GM18526 (cell line): ENCODE measurements around the gene FSTL3.

ENCODE experiments used
- POLR2A ChIP-seq: IDR thresholded peaks from 3 replicates; pipeline ENCODE4 v1.6.1; 2011; ENCODE audit not compliant: insufficient read length; ENCODE audit errors: extremely low read depth

FSTL3 gene

DNA sequence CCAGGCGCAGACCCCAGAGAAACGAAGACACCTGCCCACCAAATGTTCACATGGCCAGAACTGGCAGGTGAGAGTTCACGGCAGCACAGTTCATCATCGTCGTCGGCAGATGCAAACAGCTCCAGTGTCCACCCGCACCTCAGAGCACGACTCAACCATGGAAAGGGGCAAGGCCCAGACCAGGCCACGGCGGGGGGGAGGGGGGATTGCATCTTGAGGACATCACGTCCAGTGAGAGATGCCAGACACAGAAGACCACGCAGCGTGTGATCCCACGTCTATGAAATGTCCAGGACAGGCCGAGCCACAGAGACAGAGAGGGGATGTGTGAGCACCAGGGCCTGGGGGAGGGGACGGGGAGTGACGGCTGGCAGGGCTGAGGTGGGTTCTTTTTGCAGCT lies 20.5 kb upstream of the FSTL3 start:
- no peak for TF ChIP-seq POLR2A

DNA sequence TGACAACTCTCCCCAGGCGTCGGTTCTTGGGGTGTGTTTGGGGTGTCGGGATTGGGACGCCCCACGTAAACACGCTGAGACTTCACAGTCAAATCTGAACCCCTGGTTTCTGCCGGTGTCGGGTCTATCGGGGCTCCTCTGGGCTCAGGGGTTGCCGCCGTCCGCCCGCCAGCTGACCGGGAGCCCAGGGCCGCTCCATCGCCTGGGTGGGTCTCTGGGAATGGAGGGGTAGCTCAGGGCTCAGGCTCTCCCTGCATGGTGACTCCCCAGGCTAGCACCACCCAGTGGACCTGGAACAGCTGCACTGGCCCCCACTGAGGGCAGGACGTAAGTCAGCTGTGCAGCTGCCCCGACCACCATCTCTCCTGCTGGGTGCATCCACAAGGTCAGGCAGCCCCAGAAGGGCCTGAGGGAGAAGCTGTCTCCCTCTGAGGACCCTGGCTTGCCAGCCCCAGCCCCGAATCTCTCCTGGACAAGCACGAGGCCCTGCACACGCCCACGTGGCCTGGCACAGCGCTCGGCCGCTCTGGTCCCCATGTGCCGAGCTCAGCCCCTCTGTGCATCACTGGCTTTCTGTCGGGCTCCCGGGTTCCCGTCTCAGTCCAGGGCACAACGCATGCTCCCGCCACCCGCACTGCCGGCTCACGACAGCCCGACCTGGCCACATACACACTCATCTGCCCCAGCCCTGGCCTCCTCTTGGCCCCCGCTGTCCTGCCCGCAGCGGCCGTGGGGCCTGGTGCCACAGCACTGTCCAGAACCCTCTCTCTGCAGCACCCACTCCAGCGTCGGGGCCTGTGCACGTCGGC lies 19.2 kb upstream of the FSTL3 start:
- no peak for TF ChIP-seq POLR2A

DNA sequence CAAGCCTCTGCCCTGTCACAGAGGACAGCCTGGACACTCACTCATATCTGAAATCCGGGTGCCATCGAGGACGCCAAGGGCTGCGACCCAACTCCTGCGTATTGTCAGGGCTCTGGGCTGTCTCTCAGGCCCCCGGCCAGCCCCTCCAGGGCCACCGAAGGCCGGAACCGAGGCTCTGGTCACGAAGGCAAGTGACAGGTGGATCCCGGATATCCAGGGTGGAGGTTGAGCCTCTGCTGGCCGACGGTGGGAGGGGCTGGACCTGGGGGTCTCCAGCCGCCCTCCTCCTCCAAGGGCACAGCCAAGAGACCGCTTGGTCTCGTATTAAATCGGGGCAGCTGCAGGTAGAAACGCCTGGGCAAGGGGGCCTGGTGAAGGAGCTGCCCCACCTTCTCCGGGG lies 18.6 kb upstream of the FSTL3 start:
- no peak for TF ChIP-seq POLR2A

DNA sequence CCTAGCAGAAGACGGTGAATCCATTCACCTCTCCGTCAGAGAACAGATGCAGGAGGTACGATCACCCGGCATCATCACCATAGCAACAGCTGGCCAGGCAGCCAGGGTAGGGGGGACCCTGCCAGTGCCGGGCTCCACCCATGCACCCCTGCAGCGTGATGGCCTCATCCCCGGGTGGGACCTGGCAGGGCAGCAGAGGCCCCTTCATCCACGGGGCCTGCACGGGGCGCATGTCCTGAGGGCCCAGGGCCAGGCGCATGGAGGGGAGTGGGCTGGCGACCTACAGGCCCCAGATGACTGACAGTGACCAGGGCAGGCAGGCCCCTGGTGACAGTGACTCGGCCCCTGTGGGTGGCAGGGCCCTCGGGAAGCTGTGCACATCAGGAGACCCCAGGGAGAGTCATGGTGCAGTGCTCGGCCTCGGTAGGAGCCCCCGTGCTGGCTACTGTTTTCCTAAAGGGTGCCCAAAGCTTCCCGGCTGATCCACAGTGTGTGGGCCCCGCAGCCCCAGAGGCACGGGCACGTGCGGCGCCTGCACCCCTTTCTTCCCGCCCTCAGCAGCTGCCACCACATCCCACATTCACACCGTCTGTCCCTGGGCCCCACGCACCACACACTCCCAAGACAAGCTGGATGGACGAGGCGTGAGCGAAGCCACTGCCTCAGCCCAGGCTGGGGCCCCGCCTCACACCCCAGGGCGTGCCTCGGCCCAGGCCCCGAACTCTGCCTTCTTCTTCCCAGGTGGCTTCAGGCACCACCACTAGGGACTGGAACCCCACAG lies 17.9 kb upstream of the FSTL3 start:
- TF ChIP-seq POLR2A: no peak

DNA sequence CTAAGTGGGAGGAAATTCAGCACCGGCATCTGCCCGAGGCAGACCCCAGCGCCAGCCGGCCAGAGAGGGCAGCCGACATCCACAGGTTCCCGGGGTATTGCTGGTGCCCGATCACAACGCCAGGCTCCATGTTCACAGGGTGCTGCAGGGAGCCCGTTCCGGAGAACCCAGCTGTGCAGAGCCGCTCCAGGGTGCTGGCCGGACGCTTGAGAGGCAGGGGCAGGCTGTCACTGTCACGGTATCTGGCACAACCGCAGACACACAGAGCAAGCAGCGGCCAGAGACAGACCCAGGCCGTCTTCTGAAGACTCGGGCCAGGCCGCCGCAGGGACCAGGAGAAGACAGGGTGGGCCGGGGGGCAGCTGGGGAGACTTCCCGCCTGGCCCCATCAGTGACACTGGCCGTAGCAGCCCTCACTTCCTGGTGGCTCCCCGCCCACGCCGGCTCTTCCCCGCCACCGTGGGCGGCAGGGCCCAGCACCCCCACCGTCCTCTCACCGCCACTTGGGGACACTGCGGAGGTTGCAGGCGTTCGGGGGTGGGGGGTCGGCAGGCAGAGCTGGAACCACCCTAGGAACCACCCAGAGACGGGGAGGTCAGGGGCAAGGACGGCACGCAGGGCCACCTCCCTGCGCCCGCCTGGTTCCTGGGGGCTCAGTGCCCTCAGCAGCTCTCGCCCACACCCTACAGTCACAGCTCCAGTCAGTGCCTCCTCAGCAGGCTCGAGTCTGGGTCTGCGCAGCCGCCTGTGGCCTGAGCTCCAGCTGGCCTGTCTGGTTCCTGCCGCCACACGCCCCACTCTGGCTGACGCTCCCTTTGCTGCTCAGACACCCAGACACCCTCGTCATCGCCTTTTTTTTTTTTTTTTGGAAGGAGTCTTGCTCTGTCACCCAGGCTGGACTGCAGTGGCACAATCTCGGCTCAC lies 17.0 kb upstream of the FSTL3 start:
- no peak for TF ChIP-seq POLR2A

DNA sequence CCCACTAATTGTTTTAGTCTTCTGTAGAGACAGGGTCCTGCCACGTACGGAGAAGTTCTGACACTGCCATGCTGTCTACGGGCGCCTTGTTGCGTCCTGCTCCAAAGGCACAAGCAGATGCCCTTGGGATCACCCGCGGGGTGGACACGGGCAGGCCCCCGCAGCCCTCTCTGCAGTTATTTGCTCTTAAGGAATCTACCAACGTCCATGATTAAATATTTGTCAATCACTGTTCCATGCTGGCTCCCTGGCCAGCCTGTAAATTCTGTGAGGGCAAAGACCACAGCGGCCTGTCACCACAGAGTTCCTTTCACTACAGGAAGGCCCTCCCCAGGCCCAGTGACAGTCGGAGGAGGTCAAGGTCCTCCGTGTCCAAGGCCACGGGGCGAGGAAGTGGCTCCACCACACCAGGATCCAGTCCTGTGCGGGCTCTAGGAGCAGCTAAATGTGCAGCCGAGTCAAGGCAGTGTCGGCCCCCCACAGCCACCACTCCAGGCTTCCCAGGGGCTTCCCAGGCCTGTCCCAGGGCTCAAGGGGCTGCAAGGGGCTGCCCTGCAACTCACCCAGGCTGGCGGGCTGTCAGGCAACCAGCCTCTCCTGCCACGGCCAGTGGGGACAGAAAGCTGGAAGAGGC lies 15.3 kb upstream of the FSTL3 start:
- no peak for TF ChIP-seq POLR2A

GRCh38 chr19:661427-662196 lies 14.6 kb upstream of the FSTL3 start:
- TF ChIP-seq POLR2A: no peak

DNA sequence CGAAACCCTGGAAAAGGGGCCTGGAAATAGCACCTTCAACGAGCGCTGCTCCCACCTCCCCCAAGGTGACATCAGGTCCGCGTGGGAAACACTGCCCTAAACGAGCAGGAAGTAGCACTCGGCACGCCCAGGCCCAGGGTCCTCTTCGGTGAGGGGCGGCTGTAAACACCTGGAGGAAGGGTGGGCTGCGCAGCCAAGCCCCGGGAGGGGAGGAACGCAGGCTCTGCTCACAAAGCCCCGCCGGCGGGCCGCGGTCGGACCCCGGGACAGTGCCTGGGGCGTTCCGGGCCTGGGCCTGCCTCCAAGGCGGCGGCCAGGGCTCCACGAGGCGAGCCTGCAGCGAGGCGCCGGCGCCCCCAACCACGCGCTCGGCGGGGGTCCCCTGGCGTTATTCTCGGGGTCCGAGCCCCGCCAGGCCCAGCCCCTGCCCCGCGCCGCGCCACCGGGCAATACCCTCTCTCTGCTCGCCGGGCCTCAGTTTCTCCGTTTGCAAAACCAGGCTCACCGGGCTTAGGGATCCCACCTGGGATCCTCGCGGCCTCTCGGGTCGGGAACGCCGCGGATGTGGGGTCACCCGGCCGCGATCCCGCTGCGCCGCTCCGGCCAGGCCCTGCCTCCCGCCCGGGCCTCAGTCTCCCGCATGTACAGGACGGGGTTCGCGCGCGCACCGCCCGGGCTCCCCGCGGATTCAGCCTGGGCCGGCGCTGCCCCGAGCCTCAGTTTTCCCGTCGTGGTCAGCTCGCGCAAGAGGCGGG lies 13.8 kb upstream of the FSTL3 start:
- no peak for TF ChIP-seq POLR2A

DNA sequence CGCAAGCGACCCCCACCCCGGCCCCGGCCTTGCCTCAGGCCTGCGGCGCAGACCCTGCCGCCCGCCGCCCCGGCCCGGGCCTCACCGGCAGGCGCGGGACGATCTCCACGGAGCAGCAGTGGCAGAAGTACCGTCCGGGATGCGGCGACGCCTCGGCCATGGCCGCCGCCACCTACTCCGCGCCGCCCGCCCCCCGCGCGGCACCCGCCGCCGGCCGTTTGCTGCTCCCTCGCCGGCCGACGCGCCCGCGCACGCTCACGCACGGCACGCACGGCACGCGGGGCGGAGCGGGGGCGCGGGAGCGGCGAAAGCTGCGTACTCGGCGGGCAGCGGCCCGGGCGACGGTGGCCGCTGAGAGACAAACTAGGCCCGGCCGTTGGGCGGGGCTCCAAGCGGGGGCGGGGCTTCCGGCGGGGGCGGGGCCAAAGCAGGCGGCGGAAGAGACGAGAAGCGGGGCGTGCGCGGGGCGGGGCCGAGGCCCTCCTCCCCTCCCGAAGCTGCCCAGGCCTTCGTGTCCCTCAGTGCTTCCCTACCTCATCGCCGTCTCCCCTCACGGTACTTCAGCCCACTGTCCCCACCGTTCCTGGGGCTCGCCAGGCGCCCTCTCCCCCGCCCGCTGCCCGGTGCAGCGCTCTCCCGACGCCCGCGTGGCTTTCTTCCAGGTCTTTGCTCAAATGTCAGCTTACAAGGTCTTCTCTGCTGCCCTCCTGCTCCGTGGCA lies 13.1 kb upstream of the FSTL3 start, which contains the start of gene RNF126:
Gene RNF126, minus strand, starts transcription at position 253 of the 720 bp plus-strand sequence. Its CDS starts 93 bp downstream, at position 160.
- TF ChIP-seq POLR2A: peak; percentile 71

DNA sequence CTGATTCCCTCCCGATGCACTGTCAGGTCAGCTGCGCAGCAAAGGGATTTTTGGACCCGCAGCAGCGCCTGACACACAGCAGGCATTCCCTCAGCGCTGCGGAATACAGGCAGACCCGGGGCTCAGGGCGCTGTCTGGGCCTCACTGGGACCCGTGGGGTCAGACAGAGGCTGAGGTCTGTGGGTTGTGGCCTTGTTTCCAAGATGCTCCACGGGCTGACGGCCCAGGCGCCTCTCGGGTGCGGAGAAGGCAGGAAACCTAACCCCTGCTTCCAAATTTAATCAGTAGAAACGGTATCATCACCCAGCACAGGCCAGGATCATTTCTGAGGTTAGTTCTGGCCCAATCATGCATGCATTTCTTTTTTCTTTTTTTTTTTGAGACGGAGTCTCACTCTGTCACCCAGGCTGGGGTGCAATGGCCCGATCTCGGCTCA lies 12.5 kb upstream of the FSTL3 start:
- TF ChIP-seq POLR2A: no peak

DNA sequence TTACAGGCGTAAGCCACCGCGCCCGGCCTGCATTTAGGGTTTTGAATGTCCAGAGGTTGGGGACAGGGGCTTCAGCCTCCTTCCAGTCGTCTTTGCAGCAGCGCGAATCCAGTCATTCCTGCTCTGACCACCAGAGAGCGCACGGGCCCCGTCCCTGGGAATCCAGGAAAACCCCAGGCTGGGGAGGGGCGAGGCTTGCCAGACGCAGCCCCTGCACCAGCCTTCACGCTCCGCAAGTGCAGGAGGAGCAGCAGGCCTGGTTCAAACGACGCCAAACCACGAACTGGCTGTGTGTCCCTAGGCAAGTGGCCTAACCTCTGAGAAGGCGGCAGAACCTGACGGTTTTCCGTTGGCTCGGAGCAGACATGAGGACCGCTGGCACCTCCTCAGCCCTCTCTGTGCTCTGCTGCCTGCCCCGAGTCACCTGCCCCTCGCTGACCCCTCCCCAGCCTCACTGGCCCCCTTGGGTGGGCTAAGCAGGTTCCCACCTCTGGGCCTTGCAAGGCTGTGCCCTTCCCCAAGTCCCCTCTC lies 11.2 kb upstream of the FSTL3 start:
- TF ChIP-seq POLR2A: no peak

DNA sequence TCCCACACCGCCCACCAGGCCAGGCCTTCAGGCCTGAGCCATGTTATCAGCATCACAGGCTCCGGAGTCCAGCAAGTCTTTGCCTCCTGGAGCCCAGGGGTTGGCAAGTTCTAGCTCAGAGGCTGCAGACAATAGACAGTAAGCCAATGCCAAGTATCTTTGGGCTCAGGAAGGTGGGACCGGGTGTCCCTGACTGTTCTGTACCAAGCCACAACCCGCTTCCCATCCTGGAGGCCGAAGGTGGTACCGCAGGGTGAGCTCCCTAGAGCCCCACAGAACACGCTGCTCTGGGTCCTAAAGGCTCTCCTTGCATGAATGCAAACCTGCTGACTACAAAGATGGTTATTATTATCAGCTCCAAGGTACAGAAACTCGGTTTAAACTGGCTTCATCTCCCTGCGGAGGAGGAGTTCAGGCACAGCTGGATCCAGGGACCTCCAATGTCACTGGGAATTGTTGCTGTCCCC lies 5.5 kb upstream of the FSTL3 start:
- TF ChIP-seq POLR2A: no peak

DNA sequence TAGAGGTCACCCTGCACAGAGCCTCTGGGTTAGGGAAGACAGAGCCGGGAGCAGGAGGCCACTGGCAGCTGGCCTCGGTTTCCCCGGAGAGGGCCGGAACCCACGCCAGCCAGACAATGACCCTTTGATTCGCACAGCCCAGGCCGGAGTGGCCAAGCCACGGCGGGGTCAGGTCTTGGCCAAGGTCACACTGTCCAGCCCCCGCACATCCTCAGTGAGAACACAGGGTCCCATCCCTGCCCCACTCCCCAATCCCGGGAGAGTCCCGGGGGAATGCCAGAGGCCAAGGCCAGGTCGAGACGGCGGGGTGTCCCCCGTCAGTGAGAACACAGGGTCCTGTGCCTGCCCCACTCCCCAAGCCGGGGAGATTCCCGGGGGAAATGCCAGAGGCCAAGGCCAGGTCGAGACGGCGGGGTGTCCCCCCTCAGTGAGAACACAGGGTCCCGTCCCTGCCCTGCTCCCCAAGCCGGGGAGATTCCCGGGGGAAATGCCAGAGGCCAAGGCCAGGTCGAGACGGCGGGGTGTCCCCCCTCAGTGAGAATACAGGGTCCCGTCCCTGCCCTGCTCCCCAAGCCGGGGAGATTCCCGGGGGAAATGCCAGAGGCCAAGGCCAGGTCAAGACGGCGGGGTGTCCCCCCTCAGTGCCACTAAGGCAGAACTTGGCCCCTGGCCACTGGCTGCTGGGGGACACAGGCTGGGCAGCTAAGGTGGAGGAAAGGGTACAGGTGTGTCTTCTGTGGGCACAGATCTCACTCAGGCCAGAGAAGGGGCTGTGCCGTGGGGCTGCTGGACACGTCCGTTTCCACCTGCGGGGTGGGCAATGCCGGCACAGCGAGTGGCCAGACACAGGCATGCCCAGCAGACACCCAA lies 1.7 kb upstream of the FSTL3 start:
- TF ChIP-seq POLR2A: no peak
